GM21528 (cell line): Measurements from ENCODE around the gene CLEC11A.

ENCODE experiments used
- ATAC-seq: cut with Tn5 transposase; IDR thresholded peaks from one replicate; pipeline ENCODE4 v1.9.1; 2021; ENCODE audit warnings: mild to moderate bottlenecking, moderate library complexity; ENCODE audit not compliant: unreplicated experiment, low FRiP score

Gene CLEC11A, protein sequence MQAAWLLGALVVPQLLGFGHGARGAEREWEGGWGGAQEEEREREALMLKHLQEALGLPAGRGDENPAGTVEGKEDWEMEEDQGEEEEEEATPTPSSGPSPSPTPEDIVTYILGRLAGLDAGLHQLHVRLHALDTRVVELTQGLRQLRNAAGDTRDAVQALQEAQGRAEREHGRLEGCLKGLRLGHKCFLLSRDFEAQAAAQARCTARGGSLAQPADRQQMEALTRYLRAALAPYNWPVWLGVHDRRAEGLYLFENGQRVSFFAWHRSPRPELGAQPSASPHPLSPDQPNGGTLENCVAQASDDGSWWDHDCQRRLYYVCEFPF

GRCh38 chr19:50723069-50723468 is at the start of gene CLEC11A:
Gene CLEC11A, plus strand, starts transcription at chr19:50723364. Its CDS starts 162 bp downstream, at chr19:50723526.
- no peak for ATAC-seq

DNA sequence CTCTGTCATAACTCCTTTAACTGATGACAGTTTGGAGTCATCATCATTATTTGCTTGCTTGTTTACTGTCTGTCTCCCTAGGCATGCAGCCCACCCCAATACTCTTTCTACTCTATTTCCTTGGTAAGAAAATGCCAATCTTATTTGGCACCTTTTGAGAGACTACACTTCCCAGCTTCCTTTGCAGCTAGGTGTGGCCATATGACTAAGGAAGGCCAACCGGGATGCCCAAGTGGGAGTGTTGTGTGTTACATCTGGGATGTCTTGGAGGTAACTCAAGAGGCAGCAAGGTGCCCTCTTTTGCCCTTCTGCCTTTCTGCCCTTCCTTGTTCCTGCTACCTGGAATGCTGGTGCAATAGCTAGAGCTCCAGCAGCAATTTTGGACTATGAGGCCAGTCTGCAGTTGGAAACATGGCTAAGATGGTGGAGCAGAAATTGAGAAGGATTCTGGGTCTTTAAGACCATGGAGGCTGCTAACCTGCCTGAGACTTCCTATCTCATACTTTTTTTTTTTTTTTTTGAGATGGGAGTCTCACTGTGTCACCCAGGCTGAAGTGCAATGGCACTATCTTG is 46.5 kb upstream of the CLEC11A start:
- no peak for ATAC-seq

DNA sequence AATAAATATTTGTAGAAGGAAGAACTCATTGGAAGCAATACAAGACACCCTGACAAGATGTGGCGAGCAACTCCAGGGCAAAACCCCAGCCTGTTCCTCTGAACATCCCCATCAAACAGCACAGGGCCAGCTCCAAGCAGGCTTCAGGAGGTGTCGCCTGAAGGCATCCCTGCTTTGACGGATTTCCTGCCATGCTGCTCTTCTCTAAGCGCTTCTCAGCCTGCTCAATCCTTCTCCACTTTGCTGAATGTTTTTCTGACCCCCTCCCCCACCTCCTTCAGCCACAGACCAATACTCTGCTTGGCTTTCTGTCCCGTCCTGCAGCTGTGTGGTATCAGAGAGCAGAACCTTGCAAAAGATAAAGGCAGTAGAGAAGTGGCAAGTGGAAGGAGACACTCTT is 45.5 kb upstream of the CLEC11A start:
- ATAC-seq = no peak

DNA sequence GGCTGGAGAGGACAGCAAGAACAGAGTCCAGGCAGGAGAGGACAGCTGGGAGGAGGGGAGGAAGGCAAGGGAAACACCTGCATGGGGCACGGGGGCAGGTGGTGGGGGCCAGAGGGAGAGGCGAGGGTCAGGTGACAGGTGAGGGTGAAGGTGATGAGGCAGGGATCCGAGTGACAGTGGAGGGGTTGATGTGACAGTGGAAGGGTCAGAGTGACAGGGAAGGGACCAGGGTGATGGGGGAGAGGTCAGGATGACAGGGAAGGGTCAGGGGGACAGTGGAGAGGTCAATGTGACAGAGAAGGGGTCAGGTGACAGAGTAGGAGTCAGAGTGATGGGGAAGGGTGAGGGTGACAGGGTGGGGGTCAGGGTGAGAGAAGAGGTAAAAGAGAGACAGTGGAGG is 44.8 kb upstream of the CLEC11A start:
- ATAC-seq = no peak

DNA sequence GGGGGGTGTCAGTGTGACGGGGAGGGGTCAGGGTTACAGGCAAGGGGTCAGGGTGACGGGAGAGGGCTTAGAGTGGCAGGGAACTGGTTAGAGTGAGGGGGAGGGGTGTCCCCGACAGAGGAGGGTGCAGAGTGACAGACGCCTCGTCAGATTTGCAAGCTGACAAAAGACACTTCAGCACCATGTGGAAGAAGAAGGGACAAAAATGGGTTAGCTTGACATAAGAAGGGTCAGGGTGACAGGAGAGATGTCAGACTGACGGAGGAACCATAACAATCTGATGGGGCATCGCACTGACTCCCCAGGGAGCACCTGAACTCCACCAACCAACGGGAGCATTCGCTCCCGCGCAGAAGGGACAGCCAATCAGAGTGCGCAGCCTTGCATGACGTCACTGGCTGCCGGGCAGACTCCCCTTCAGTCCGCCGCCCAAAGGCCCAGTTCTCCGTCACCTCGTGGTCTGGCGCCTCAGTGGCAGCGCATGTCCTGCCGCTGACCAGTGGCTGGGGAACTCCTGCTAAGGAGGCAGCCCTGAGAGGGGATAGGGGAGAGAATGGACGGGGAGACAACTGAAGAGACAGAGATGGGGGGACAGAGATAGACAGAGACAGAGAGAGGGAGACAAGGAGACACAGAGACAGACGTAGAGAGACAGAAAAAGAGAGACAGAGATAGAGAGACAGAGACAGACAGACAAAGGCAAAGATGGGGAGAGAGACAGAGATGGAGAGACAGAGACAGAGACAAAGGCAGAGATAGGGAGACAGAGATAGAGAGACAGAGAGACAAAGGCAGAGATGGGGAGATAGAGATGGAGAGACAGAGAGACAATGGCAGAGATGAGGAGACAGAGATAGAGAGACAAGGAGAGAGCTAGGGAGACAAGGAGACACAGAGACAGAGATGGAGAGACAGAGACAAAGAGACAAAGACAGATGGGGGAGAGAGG is 43.7 kb upstream of the CLEC11A start:
- ATAC-seq = no peak

GRCh38 chr19:50686310-50687032 is 36.7 kb upstream of the CLEC11A start:
- ATAC-seq = no peak

DNA sequence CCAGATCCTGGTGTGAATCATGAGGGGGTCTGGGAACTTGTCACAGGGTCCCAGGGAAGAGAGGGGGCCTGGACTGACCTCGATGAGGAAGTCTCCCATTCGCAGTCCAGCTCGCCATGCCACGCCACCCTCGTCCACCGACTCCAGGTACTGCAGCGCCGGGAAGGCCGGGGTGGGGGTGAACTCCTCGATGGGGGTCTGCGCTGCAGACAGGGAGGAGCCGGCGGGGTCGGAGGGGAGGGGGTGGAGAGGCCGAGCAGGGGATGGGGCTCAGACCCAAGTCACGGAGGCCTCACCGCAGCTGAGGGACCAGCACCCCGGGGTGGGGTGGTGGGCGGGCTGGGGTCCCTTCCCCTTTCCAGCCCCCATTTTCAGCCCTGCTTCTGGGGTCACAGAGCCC is 34.4 kb upstream of the CLEC11A start:
- ATAC-seq = no peak

- no peak for ATAC-seq
These were observed 32.7 kb upstream of the CLEC11A start for GRCh38 chr19:50690439-50690838.

- no peak for ATAC-seq
These were observed 29.8 kb upstream of the CLEC11A start for GRCh38 chr19:50693064-50693975.

DNA sequence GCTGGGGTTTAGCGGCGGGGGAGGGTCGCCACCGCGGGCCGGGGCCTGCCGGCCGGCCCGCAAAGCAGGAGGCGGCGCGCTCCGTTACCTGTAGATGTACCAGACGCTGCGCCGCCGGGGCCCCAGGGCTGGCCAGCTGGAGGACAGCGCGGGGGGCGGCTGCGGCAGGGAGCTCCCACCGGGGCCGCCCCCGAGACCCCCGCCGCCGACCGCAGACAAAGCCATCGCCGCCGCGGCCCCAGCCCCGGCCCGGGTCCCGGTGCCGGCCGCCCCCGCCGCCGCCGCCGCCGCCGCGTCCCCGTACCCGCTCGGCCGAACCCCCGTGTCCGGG is 28.4 kb upstream of the CLEC11A start:
- ATAC-seq = no peak

- ATAC-seq = no peak
These were observed 27.7 kb upstream of the CLEC11A start for GRCh38 chr19:50695251-50696093.

- ATAC-seq = no peak
These were observed 27.1 kb upstream of the CLEC11A start for GRCh38 chr19:50696094-50696483.

DNA sequence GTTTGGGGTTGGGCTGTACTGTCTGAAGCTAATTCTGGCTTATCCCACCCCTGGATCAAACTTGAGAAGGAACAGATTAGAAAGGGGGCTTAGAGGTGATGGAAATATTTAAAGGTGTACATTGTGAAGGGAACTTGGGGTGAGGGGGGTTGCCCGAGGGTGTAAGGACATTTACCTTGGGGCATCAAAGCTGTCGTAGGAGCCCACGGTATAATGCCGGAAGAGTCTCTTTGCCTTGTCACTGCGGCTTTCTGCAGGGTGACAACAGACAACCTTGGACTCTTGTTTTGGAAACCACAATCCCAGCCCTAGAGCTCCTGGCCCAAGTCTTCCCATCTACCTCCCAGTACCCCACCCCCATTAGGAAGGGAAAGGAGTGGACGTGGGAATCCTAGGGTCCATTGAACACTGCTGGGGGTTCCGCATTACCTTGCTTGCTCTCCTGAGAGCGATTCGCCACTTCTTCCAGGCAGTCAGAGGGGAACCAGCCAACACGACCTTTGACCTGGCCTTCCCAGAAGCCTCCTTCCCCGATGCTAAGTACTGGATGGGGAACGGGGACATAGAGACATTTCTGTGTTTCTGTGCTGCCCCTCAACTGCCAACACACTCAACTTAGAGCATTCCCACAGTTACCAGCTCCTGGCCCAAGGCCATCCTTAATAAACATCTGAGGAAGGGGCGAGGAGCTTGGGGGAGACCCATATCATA is 25.6 kb upstream of the CLEC11A start:
- ATAC-seq = no peak

DNA sequence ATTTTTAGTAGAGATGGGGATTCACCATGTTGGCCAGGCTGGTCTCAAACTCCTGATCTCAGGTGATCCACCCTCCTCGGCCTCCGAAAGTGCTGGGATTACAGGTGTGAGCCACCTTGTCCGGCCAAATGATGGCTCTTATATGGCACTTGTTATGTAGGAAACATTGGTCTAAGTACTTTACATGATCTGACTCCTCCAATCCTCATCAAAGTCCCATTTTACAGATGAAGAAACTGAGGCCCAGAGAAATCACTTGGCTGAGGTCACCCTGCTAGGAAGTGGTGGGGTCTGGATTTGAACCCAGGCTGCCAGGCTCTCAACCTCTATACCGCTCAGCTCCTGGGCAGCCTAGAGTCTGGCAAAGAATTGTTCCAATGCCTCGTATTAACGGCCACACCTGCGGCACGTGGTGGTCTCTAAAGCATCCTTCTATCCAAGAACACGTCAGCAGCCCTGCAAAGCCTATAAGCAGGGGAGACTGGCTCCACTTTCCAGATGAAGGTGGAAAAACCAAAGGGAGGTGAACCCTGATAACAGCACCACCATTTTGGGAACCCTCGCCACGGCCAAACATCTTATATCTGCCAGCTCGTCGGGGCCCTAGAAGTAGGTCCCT is 21.7 kb upstream of the CLEC11A start:
- no peak for ATAC-seq

GRCh38 chr19:50702158-50702870 is 20.9 kb upstream of the CLEC11A start:
- ATAC-seq = no peak

GRCh38 chr19:50702871-50703829 is 20.0 kb upstream of the CLEC11A start:
- no peak for ATAC-seq
